SH-SY5Y (cell line): Measurements from ENCODE around the gene MIEF1.

Experiments used
- GATA2 ChIP-seq: IDR thresholded peaks from 2 replicates; pipeline ENCODE4 v1.6.1; 2011; ENCODE audit warnings: mild to moderate bottlenecking, low read depth, low read length
- GATA3 ChIP-seq: IDR thresholded peaks from 2 replicates; pipeline ENCODE4 v1.6.1; 2011; ENCODE audit warnings: low read depth, mild to moderate bottlenecking, low read length, moderate library complexity

GRCh38 chr22:39475902-39476301, 26.2 kb upstream of the MIEF1 start:
- TF ChIP-seq GATA2: no peak
- no peak for TF ChIP-seq GATA3
